ENCODE results near the gene SRD5A1. TPM values are rescaled to one million over a fixed set of nuclear protein-coding genes. Genes with fewer than 3 reads are reported as not detected.

SRD5A1 gene
- total RNA-seq, 1 experiment from 2014 or later, result 48.8 TPM

Other genes with a start within 250 kb of the SRD5A1 start
- 0.02 and 0.44 TPM in 2 replicates for gene UBE2QL1, start 184.6 kb upstream of the SRD5A1 start, total RNA-seq (2014; rRNA removed; shearing (Covaris generic))
- gene NSUN2, start 396 bp upstream of the SRD5A1 start, total RNA-seq (2014; rRNA removed; shearing (Covaris generic)), result 33.5 and 54.8 TPM in 2 replicates
- 9.2 and 11.7 TPM in 2 replicates for gene TENT4A, start 80.0 kb downstream of the SRD5A1 start, total RNA-seq (2014; rRNA removed; shearing (Covaris generic))

All from M059J (cell line).